KMS-11 (cell line): ENCODE results near the gene CD101.

Source experiments
- H2AFZ ChIP-seq: fragments of 200-600 bp; sonication (generic); 2 replicates; pipeline ENCODE4 v1.6.1; 2016; ENCODE audit warnings: antibody characterized with exemption, mixed run types, low read depth
- H3K27ac ChIP-seq: fragments of 200-600 bp; sonication (generic); 2 replicates; pipeline ENCODE4 v1.6.1; 2016; ENCODE audit warnings: mild to moderate bottlenecking, mixed run types
- H3K27me3 ChIP-seq: fragments of 200-600 bp; sonication (generic); 2 replicates; pipeline ENCODE4 v1.6.1; 2017; ENCODE audit warnings: mild to moderate bottlenecking, low read depth, mixed run types, moderate library complexity; ENCODE audit not compliant: insufficient read depth
- H3K36me3 ChIP-seq: fragments of 200-600 bp; sonication (generic); 2 replicates; pipeline ENCODE4 v1.6.1; 2017; ENCODE audit warnings: mild to moderate bottlenecking, mixed run types; ENCODE audit not compliant: insufficient read depth
- H3K4me1 ChIP-seq: fragments of 200-600 bp; sonication (generic); 2 replicates; pipeline ENCODE4 v1.6.1; 2016; ENCODE audit warnings: mild to moderate bottlenecking, low read depth, mixed run types; ENCODE audit not compliant: poor library complexity, severe bottlenecking
- H3K4me2 ChIP-seq: fragments of 200-600 bp; sonication (generic); 2 replicates; pipeline ENCODE4 v1.7.0; 2016; ENCODE audit warnings: mild to moderate bottlenecking, mixed run types
- H3K4me3 ChIP-seq: fragments of 200-600 bp; sonication (generic); IDR thresholded peaks from 2 replicates; pipeline ENCODE4 v1.6.1; 2017; ENCODE audit warnings: low read depth, low read length, mixed read lengths; ENCODE audit not compliant: insufficient read depth
- H3K79me2 ChIP-seq: fragments of 200-600 bp; sonication (generic); 2 replicates; pipeline ENCODE4 v1.6.1; 2016; ENCODE audit warnings: low read depth, mixed run types; ENCODE audit not compliant: insufficient read depth
- H3K9ac ChIP-seq: fragments of 200-600 bp; sonication (generic); 2 replicates; pipeline ENCODE4 v1.6.1; 2016; ENCODE audit warnings: mild to moderate bottlenecking, mixed run types
- H4K20me1 ChIP-seq: fragments of 200-600 bp; sonication (generic); 2 replicates; pipeline ENCODE4 v1.6.1; 2016; ENCODE audit warnings: mild to moderate bottlenecking, mixed run types; ENCODE audit not compliant: insufficient read depth
- TF ChIP-seq, protein P1 (sequence below): fragments of 200-600 bp; sonication (generic); conservative IDR thresholded peaks from 2 replicates; pipeline ENCODE4 v1.6.1; 2017; ENCODE audit warnings: low read depth, mild to moderate bottlenecking, antibody characterized with exemption, low read length, moderate library complexity, mixed read lengths

The CD101 gene

DNA sequence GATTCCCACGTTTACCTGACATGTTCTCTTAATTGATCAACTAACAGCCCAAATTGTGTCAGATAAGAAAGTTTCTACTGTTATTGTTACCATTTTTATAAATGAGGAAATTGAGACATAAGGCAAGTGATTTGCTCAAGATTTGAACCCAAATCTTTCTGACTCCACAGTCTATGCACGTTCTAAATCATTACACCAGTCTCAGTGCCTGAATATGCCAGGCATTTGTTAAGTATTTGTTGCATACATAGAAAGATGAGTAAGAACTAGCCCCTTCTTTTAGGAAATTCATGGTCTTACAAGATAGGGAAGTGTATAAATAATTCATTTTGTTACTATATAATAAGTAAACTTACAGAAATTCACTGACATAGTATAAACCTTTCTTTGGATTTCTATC is 7.1 kb upstream of the CD101 start:
- Histone ChIP-seq H3K4me2 (no peak overlapping the region), H3K4me3 (no peak overlapping the region)
- TF ChIP-seq, protein P1, sequence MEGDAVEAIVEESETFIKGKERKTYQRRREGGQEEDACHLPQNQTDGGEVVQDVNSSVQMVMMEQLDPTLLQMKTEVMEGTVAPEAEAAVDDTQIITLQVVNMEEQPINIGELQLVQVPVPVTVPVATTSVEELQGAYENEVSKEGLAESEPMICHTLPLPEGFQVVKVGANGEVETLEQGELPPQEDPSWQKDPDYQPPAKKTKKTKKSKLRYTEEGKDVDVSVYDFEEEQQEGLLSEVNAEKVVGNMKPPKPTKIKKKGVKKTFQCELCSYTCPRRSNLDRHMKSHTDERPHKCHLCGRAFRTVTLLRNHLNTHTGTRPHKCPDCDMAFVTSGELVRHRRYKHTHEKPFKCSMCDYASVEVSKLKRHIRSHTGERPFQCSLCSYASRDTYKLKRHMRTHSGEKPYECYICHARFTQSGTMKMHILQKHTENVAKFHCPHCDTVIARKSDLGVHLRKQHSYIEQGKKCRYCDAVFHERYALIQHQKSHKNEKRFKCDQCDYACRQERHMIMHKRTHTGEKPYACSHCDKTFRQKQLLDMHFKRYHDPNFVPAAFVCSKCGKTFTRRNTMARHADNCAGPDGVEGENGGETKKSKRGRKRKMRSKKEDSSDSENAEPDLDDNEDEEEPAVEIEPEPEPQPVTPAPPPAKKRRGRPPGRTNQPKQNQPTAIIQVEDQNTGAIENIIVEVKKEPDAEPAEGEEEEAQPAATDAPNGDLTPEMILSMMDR = no peak

DNA sequence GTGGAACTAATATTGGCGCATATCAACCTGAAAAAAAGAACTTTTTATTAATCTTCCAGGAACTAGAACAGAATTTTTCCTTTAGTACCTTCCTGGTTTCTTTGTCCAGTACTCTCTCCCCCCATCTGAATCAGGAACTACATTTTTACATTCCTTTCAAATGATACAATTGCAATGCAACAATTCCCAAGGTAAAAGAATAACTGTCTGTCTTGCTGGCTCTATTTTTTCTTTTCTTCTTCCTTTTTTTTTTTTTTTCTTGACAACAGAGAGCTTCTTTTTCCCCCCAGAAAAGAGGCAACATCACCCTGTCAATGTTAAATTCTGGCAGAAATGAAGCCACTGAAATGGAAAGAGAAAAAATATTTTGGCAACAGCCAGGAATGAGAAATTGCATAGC is 4.5 kb upstream of the CD101 start:
- no peak overlapping the region for H3K9ac ChIP-seq
- no peaks in the 10 kb centered on the region for H3K4me1 ChIP-seq
- H3K27ac ChIP-seq = no peak overlapping the region

More for the DNA sequence above, 7.1 kb upstream of the CD101 start:
- Histone ChIP-seq H3K27ac (no peak overlapping the region), H3K9ac (no peak overlapping the region), H3K4me1 (no peaks in the 10 kb centered on the region), H3K36me3 (no peaks in the 10 kb centered on the region), H2AFZ (no peak overlapping the region), H3K27me3 (no peaks in the 10 kb centered on the region), H3K79me2 (no peaks in the 10 kb centered on the region), H4K20me1 (no peaks in the 10 kb centered on the region)

DNA sequence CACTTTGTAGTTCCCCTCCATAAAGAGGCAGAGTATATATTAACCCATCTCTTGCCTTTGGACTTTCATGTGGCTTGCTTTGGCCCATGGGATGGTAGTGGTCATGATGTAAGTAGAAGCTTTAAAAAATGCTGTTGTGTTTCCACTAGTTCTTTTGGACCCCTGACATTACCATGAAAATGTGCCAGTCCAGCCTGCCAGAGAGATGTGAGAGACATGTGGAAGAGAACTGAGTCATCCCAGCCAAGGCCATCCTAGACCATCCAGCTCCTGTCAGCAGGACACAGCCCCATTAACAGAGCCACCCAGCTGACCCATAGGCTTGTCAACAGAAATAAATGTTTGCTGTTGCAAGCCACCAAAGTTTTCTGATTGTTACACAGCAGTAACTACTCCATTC is 3.9 kb upstream of the CD101 start:
- no peak overlapping the region for H3K4me3 ChIP-seq
- H3K79me2 ChIP-seq = no peaks in the 10 kb centered on the region
- H3K9ac ChIP-seq = no peak overlapping the region
- TF ChIP-seq, protein P1 = no peak
- no peak overlapping the region for H2AFZ ChIP-seq
- H3K4me1 ChIP-seq = no peaks in the 10 kb centered on the region
- H3K4me2 ChIP-seq = no peak overlapping the region
- no peaks in the 10 kb centered on the region for H3K27me3 ChIP-seq
- no peak overlapping the region for H3K27ac ChIP-seq
- no peaks in the 10 kb centered on the region for H3K36me3 ChIP-seq
- H4K20me1 ChIP-seq = no peaks in the 10 kb centered on the region

More for the DNA sequence above, 4.5 kb upstream of the CD101 start:
- TF ChIP-seq, protein P1 = no peak
- Histone ChIP-seq H3K4me2 (no peak overlapping the region), H3K36me3 (no peaks in the 10 kb centered on the region), H3K79me2 (no peaks in the 10 kb centered on the region), H2AFZ (no peak overlapping the region), H3K4me3 (no peak overlapping the region), H4K20me1 (no peaks in the 10 kb centered on the region), H3K27me3 (no peaks in the 10 kb centered on the region)

DNA sequence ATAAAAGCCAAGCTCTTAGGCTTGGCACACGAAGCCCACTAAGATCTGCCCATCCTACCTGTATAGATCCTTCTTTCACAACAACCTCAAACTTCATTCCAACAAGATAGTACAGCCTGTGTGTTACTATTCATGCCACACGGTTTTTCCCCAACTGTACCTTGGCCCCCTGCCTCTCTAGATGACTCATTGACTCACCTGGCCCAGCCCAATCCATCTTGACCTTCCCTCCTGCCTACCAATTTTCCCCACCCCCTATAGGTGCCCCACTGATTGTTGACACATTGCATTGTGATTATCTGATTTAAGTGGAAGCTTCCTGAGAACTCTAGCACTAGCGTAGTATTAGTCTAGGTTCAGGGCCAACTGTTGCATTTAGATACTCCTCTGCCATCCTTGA is 2.0 kb upstream of the CD101 start:
- H3K4me2 ChIP-seq = no peak overlapping the region
- H2AFZ ChIP-seq = no peak overlapping the region
- no peaks in the 10 kb centered on the region for H3K27me3 ChIP-seq
- no peaks in the 10 kb centered on the region for H4K20me1 ChIP-seq
- TF ChIP-seq, protein P1 = no peak
- no peak overlapping the region for H3K9ac ChIP-seq
- H3K27ac ChIP-seq = no peak overlapping the region
- H3K79me2 ChIP-seq = no peaks in the 10 kb centered on the region
- no peaks in the 10 kb centered on the region for H3K4me1 ChIP-seq
- no peaks in the 10 kb centered on the region for H3K36me3 ChIP-seq
- H3K4me3 ChIP-seq = no peak overlapping the region
